WTC11 (cell line): Measurements from ENCODE around the gene NEK6.
A peak's percentile ranks its signal among the peaks of the same experiment; 100 is the strongest.

ENCODE experiments used
- CTCF ChIP-seq: fragments of 200-600 bp; IDR thresholded peaks from 2 replicates; pipeline ENCODE4 v1.8.0; 2022; ENCODE audit warnings: antibody characterized with exemption
- GABPB1 ChIP-seq: sonication (generic); formaldehyde crosslinking; IDR thresholded peaks from 2 replicates; pipeline ENCODE4 v1.8.1; 2023; ENCODE audit warnings: mild to moderate bottlenecking, missing genetic modification reagents
- NFYB ChIP-seq: sonication (generic); formaldehyde crosslinking; conservative IDR thresholded peaks from 2 replicates; pipeline ENCODE4 v1.8.0; 2022; ENCODE audit warnings: low read depth, missing genetic modification reagents

- TF ChIP-seq CTCF, result peak; percentile 66
- TF ChIP-seq NFYB (CRISPR knock-in tag), result no peak
- TF ChIP-seq GABPB1 (CRISPR knock-in tag), result no peak
Observed at GRCh38 chr9:124320062-124320973, 62.6 kb downstream of the NEK6 start.
